ENCODE measurements around the gene CA5A.
"Not testable (repeated sequence)": the region's sequence is repeated elsewhere in the genome, so short reads cannot be mapped to it uniquely, and the experiment has no call there.

The CA5A gene

DNA sequence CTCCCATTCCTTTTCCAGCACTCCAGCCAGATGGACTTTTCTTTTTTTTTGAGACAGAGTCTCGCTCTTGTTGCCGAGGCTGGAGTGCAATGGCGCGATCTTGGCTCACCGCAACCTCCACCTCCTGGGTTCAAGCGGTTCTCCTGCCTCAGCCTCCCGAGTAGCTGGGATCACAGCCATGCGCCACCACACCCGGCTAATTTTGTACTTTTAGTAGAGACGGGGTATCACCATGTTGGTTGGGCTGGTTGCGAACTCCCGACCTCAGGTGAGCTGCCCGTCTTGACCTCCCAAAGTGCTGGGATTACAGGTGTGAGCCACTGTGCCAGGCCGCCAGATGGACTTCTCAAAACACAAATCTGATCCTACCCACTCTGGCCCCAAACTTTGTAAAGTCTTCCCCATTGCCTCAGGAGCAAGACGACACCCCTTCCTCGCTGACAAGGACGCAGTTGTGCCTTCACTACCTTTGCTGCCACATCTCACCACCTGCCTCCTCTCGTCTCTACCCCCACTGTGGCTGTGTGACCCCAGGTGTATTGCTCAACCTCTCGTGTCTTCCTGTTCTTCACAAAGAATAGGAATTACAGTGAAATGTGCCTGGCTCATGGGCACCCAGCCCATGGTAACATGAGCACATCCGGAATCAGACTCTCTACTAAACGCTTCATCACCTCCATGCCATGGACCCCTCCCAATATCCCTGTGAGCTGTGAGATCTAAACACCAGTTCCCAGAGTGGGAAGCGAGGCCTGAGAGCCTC, 11.2 kb upstream of the CA5A start:
- no peak for DNase-seq

DNA sequence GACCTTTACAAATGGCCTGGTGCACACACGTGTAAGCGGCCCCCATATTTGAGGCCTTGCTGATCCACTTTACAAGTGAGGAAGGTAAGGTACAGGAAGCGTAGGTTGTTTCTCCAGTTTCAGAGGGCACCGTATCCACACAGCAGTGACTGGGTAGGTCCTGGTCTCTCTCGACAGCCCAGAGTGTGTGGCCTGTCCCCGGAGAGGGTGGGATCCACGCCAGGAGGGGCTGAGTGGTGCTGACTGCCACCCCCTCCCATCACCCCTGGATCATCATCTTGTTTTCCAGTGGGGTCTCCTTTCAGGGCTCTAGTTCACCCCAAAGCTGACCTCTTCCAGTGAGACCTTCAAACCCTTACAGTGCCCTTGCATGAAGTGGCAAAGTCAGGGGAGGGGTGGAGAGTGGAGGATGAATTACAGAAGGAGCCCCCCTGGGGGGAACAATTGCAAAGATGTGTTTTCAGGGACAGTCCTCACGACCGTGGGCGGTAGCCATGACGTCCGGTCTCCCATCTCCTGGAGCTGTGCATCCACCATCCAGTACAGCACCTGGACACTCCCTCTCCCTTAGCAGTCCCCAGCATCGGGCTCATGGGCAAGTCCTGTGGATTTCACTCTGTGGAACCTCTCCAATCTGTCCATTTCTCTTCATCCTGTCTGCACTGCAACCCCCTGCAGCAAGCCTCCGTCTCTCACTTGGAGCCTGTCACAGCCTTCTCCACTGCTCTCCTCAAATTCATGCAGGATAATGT, 10.4 kb upstream of the CA5A start:
- DNase-seq: no peak

DNA sequence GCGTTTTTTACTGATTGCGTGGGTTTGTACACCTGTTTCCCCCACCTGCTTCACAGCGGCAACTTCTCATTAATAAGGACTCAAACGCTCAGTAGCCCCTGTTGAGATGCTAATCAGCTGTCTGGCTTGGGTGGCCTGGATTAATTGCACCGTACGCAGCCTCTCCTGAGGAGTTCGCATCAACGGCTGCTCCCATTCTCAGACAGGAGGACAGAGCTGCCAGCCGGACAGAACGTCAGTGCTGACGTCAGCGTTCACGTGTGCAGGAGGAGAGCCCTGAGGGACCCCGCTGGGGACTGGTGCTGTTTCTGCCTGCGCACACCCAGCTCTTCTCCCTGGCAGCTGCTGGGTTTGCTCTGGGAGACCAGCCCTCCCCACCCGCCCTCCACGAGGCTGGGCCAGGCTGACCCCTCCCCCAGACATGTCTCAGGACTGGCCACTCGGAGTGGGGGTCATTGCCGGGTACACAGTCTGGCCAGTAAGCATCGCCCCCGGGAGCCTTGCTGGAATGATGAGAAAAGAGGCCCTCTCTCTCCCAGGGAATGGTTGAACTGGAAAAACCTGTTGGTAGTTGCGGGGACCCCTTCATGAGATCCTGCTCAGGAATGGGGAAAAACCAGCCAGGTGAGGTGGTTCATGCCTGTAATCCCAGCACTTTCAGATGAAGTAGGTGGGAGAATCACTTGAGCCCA, 9.2 kb upstream of the CA5A start:
- DNase-seq: no peak

DNA sequence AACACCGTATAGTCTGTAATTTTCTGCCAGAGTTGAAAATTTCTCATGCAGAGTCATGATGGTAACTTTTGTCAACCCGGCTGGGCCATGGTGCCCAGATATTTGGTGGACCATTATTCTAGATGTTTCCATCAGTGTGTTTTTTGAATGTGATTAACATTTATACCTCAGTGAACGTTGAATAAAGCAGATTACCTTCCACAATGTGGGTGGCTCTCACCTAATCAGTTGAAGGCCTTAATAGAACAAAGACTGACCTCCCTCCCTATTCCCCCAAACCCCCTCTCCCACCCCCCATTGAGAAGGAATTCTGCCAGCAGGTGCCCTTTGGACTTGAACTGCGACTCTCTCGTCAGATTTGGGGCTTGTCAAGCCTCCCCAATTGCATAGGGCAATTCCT, 6.4 kb upstream of the CA5A start:
- DNase-seq: no peak

DNA sequence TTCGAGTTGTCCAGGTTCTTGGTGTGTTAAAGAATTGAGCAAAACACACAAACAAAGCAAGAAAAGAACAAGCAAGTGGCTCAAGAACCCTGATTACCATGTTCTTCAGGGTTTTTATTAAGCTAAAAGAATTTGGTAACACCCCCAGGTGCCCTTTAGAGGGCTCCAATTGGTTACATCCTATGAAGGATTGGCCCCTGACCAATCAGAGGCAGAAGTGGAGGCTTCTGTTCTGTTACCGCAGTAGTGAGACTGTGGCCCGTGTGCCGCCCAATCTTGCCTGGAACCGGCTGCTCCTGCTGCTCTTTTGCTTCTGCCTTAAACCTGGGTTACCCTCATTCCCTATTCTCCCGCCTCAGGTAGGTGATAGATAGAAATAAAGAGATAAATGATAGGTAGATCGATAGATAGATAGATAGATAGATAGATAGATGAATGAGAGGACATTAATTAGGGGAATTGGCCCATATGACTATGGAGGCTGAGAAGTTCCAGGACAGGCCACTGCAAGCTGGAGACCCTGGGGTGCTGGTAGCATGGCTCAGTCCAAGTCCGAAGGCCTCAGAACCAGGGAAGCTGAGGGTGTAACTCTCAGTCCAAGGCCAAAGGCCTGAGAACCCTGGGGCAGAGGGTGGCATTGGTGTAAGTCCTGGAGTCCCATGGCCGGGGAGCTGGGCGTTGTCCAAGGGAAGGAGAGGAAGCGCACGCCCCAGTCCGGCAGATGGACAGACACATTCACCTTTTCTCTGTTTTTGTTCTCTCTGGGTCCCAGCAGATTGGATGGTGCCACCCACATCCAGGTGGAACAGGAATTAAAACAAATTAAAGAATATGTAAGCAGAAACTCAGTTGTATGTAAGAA, 3.5 kb upstream of the CA5A start:
- DNase-seq: no peak

DNA sequence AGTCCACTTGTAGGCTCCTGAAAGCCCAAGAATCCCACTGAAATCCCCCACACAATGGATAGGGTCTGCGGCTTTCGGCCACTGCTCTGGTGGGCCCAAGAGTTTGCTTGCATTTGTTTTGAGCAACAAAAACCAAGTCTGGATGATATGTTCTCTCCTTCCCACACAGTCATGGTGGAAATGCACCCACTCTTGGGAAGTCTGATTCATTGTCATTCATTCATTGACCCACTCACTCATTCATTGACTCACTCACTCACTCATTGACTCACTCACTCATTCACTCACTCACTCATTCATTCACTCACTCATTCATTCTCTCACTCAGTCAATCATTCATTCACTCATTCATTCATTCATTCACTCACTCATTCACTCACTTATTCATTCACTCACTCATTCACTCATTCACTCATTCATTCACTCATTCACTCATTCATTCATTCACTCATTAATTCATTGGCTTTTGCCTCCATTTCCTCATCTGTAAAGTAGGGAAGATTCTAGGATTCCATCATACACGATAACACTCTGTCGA, 2.2 kb upstream of the CA5A start:
- DNase-seq: no peak

DNA sequence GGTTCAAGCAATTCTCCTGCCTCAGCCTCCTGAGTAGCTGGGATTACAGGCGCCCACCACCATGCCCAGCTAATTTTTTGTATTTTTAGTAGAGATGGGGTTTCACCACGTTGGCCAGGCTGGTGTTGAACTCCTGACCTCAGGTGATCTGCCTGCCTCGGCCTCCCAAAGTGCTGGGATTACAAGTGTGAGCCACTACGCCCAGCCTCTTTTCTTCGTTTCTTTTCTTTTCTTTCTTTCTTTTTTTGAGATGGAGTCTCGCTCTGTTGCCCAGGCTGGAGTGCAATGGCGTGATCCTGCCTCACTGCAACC, 858 bp upstream of the CA5A start:
- not testable (repeated sequence) for DNase-seq

DNA sequence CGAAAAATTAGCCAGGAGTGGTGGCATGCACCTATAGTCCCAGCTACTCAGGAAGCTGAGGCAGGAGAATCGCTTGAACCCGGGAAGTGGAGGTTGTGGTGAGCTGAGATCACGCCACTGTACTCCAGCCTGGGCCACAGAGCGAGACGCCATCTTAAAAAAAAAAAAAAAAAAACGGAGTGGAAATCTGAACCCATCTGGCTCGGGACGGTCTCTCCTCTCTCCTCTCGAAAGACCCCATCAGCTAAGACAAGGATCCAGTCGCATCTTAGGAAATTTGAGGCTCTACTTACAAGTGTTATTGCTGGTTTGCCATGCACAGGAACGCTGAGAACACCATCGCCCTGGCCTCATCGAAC, 334 bp downstream of the CA5A start:
- not testable (repeated sequence) for DNase-seq

DNA sequence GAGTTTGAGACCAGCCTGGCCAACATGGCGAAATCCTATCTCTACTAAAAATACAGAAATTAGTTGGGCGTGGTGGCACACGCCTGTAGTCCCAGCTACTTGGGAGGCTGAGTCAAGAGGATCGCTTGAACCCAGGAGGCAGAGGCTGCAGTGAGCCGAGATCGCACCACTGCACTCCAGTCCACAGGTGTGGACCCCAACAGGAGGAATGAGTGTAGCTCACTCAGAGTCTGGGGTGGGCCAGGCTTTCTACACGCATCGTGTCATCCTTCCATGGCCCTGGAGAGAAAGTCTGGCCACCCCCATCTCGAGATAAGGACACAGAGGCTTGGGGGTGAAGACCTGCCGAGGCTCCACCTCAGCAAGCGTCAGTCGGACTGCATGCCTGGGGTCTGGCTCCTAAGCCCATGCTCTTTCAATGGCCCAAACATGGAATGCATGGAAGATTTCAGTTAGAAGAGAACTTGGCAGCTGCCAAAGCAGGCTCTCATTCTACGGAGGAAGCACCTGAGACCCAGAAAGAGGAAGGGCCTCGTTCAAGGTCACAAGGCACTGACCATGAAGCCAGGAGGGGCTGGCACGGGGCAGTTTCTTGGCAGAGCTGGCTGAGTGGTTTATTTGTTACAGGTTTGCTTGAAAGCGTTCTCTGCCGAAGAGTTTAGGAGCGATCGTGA, 1.4 kb downstream of the CA5A start:
- DNase-seq: not testable (repeated sequence)

DNA sequence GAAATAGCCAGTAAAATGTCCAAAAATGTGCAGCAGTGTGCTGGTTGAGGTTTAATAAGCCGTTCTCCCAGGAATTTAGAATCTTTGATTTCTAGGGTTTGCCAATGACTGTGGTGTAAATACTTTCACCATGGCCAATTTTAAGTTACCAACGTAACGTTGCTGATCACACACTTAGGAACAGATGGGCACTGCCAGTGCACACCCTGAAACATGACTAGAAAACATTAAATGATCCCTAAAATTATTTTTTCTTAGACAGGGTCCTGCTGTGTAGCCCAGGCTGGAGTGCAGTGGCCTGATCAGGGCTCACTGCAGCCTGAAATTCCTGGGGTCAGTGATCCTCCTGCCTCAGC, 3.2 kb downstream of the CA5A start:
- DNase-seq: no peak

DNA sequence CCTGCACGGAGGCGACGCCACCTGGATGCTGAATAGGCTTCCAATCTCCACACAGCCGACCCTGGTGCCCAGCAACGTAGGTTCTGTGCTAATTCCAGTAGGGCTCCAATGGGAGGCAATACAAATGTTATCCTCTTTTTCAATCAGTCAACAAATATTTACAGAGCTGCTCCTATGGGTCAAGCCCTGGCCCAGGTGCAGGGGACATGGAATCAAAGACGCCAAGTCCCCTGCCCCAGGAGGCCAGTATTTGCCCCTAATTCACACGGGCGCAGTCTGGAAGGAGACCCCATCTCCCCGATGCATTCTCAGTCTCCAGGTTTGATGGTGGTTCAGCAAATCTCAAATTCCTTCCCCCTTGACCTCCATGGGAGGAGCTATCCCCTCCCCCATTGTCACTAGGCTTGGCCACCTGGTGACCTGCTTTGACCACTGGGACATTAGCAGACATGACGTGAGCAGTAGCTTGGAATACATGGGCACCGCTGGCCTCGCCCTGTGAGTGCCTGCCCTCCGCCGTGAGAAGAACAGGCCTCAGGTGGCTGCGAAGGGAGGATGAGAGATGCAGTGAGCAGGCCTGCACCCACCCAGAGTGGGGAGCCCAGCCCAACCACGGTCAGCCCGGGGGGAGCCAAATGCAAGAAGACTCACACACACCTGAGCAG, 3.7 kb downstream of the CA5A start:
- DNase-seq: not testable (repeated sequence)

DNA sequence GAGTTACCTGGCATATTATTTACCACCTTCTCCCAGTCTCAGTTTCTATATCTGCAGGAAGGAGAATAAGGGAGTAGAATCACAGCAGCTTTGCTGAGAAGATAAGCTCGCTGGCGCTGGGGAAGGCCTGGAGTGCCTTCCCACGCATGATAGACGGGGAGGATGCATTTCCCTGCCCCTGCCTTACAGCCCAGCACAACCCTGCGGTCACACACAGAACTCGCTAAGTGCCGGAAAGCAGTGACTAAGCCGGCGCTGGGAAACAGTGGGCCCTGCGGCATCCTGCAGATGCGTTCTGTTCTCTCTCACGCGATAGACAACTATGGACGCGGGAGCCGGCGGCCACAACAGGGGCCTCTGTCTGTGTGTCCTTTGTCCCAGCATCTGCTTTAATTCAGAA, 4.8 kb downstream of the CA5A start:
- DNase-seq: no peak

DNA sequence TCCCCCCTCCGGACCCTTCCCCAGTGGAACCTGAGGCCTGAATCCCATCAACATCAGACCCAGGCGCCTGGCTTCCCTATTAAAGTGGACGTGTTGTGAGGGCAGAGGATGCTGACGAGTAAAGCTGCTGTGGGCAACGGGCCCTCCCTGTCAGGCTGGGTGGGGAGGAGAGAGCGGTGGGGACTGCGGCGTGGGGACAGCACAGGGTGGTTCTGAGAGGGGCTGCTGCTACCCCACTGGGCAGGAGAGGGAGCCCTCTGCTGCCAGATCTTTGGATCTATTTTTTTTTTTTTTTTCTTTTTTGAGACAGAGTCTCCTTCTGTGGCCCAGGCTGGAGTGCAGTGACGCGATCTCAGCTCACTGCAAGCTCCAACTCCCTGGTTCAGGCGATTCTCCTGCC, 5.9 kb downstream of the CA5A start:
- DNase-seq: no peak

DNA sequence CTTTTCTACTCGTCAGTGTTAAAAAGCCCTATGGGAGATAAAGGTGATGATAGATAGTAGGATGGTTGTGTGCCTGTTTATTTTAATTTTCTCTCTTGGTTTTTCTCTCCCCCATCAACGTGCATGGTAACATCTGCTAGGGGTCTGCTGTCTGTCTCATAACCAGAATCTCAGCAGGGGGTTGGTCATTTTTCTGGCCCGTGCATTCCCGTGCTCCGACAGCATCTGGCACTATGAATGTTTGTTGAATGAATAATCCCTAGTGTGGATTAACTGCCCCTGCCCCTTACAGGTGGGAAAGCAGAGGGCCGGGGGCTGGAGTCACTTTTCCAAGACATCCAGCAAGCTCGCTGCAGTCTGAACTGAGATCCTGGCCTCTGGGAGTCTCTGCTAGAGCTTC, 6.3 kb downstream of the CA5A start:
- DNase-seq: no peak

DNA sequence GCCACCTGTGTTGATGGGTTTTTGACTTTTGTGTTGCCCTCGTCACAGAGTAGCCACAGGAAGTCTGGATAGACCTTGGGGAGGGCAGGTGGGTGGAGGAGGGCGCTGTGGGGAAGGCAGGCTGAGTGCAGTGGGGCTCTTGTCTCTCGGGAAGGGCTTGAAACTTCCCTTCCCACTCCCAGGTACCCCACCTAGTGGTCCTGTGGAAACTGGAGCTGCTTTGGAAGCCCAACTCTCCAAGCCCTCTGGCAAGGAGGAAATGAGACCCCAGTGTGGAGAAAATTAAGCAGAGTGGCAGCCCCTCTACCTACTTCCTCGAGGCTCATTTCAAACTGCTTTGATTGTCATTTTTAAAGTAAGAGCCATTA, 9.2 kb downstream of the CA5A start:
- no peak for DNase-seq

DNA sequence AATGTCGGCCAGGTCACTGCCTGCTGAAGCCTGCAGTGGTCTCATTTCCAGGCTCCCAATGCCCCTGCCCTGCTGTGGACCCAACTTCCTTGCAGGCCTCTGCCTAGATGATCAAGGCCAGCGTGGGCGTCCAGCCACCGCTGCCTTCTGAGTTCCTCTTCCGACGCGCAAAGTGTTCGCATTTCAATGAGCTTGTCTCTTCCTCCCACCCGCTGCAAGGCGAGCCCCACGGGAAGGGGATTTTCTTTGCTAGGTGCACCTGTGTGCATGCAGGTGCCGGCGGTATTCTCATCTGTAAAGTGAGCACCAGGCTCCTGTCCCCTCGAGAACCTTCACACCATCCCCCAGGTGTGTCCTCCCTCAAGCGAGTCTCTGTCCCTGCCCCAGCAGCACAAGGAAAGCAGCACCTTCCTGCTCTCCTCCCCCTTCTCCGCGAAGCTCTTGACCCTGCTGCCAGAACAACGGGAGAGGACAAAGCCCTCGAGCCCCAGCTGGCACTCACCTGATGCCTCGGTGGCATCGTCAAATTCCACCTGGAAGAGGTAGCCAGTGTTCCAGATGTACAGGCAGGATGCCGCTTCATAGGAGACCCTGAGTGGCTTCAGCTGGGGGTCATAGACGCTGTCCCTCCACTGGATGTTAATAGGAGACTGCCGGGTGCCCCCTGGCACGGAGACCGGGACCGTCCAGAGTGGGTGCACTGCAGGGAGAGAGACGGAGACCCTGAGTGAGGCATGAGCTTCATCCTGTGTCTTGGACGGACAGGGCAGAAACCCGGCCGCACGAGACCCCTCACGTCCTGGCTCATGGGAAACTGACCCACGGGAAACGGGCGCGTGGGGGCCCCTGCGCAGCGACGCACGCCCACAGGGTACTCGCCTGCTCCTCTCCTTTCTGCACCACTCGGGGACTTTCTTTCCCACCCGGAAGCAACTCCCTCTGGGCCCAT, 9.8 kb downstream of the CA5A start:
- DNase-seq: no peak

DNA sequence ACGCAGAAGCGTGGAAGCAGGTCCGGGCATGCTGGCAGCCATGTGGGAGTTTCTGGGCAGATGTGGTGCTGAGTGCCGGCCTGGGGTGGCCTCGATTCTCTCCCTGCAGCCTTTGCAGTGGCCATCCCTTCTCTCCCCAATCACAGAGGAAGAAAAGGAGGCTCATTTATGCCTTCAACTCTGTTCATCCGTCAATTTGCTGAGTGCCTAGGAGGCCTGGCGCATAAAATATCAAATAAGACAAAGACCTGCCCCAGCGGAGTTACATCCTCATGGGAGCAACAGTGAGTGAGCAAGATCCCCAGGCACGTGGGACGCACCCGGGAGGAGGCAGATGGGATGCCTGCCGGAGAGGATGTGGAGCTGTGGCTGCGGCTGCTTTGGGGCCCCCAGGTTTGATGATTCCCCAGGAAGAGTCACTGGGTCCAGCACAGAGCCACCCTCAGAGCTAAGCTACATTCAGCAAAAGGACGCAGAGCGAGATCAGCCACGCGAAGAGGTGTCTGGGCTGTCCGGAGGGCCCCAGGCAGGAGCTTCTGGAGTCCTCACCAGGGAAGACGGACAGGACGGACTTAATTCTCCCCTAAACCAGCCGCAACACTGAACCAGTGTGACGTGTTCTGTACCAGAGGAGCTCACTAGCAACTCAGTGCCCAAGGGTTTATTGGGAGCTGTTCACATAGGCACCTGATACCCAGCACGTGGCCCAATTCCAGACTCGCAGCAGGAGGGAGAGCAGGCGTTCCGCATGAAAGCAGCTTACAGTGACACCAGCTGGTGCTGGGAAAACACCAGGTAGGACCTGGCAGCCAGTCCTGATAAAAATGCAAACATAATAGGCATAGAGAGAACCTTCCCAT, 11.3 kb downstream of the CA5A start:
- DNase-seq: no peak

DNA sequence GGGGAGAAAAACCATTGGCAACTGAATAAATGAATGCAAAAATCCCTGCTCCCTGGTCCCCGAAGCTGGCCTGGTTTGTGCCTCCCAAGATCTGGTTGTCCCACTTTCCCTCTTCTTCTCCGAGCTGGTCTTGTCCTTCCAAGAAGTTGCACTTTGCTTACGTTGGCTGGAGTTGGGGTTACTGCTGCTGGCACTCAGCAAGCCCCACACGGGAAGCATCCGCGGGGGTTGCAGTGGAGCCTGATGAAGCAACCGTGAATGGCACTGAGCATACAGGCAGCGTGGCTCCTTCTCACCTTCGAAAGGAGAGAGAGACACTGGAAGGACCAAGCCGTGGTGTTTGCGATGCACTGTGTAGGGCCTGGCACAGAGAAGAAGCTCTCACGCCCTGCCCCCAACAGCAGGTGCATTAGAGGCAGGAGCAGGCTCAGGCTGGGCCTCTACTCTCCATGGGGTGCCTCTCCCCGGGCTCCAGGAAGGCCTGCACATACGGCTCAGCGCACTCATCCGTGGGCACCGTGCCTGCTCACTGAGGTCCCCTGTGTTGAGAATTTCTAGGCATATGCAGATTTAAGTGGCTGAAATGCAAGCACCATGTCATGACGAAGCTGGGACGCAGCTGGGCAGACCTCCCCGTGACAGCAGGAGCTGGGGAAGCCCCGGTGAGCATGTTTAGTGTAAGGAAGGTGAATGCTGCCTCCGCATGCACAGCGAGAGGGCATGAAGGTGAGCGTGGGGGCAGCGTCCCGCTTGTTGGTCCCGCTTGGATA, 12.1 kb downstream of the CA5A start:
- no peak for DNase-seq

All from activated T-cell treated with anti-CD3 and anti-CD28 coated beads, Interleukin-2, amount 50 U/mL, for 1 hour (primary cell).